Urinary bladder (tissue), 4 donors: ENCODE measurements around the gene PVALB. TPM values are rescaled to one million over a fixed set of nuclear protein-coding genes. Genes with fewer than 3 reads are reported as not detected.

ENCODE experiments used
- DNase-seq: peaks from one replicate; pipeline ENCODE4 v3.0.0-alpha.2; 2015; ENCODE audit errors: extremely low spot score
- H3K27ac ChIP-seq: one replicate; pipeline ENCODE4 v1.5.1; 2013; ENCODE audit warnings: low read depth, mild to moderate bottlenecking, moderate library complexity
- H3K36me3 ChIP-seq: one replicate; pipeline ENCODE4 v1.6.1; 2013; ENCODE audit warnings: mild to moderate bottlenecking, moderate library complexity; ENCODE audit not compliant: insufficient read depth
- H3K4me1 ChIP-seq: one replicate; pipeline ENCODE4 v1.6.1; 2013; ENCODE audit warnings: mild to moderate bottlenecking, moderate library complexity; ENCODE audit not compliant: insufficient read depth
- H3K4me3 ChIP-seq: one replicate; pipeline ENCODE4 v1.5.1; 2013; ENCODE audit warnings: low read depth, low read length
- WGBS: extraction: QIAGEN DNeasy Blood & Tissue Kit; methylation state at CpG from one replicate; pipeline ENCODE4 v1.1.7; 2013; 5-methylcytosine and 5-hydroxymethylcytosine counted together
- polyA plus RNA-seq: library from polyadenylated mRNA; stranded (reverse); fragments of 200-250 nt; gene quantifications from one replicate; pipeline ENCODE4 v1.2.3, GENCODE V29; 2013
- total RNA-seq: library from RNA; depleted of rRNA; stranded (reverse); fragments of >200 nt; gene quantifications from one replicate; pipeline ENCODE4 v1.2.3, GENCODE V29; 2014
- donor health status: healthy with polysubstance abuse.
- donor health status: healthy.

PVALB gene
- total and polyA plus RNA-seq, 2 donors, result 2.2 to 2.7 TPM

DNA sequence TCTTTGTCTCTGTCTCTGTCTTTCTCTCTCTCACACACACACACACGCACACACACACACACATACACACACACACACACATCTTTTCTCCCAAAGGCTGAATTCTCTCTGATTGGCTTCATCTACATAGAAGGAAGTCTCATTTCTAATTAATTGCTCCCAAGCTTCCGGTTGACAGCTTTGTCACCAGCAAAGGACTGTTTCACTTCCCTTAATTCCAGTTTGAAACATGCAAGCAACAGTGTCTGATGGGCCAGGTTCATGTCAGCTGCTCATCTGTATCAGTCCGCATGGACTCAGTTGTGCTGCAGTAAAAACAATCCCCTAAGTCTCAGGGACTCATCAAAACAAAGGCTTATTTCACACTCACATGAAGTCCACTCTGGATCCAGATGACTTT, 16.2 kb upstream of the PVALB start:
- H3K4me3 ChIP-seq, result no peak overlapping the region
- H3K27ac ChIP-seq, result no peak overlapping the region
- no peak for DNase-seq
- H3K4me1 ChIP-seq, result no peaks in the 10 kb centered on the region
- H3K36me3 ChIP-seq, result no peaks in the 10 kb centered on the region
- WGBS, result 83% methylated on average over 3 of the region's 3 CpGs

DNA sequence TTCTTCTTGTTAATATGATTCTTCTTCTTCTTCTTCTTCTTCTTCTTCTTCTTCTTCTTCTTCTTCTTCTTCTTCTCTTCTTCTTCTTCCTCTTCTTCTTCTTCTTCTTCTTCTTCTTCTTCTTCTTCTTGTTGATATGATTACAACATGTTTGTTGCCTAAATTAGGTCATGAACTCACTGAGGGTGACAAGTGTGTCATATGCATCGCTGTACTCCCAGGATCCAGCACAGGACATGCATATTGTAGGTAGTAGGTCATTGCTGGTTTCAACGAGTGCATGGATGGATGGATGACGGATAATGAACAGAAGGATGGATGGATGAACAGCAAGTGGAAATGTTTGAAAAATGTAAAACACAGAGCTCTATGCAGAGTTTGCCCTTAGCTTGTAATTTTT, 14.9 kb upstream of the PVALB start:
- 89% methylated on average over 3 of the region's 3 CpGs for WGBS
- DNase-seq, result no peak
- H3K4me3 ChIP-seq, result no peak overlapping the region
- no peaks in the 10 kb centered on the region for H3K4me1 ChIP-seq
- H3K27ac ChIP-seq, result no peak overlapping the region
- H3K36me3 ChIP-seq, result no peaks in the 10 kb centered on the region

DNA sequence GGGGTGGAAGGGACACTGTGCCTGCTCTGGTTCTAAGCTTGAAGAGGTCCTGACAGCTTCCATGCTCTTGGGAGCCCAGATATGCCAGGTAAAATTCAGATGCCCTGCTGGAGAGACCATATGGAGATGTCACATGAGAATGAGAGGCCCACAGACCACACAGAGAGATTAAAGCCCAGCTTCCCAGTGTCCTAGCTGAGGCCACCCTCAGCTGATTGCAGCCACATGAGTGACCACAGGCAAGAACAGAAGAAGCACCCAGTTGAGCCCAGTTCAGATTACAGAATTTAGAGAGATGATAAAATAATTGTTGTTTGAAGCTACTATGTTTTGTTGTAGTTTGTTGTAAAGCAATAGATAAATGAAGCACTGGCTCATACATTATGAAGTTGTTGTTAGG, 14.4 kb upstream of the PVALB start:
- Histone ChIP-seq H3K36me3 (no peaks in the 10 kb centered on the region), H3K4me3 (no peak overlapping the region), H3K4me1 (no peaks in the 10 kb centered on the region), H3K27ac (no peak overlapping the region)
- DNase-seq, result no peak

- Histone ChIP-seq H3K4me1 (no peaks in the 10 kb centered on the region), H3K4me3 (no peak overlapping the region), H3K36me3 (no peaks in the 10 kb centered on the region), H3K27ac (no peak overlapping the region)
- WGBS, result 81% methylated on average over 2 of the region's 2 CpGs
- DNase-seq, result no peak
Measured at GRCh38 chr22:36830601-36831000, 13.8 kb upstream of the PVALB start.

DNA sequence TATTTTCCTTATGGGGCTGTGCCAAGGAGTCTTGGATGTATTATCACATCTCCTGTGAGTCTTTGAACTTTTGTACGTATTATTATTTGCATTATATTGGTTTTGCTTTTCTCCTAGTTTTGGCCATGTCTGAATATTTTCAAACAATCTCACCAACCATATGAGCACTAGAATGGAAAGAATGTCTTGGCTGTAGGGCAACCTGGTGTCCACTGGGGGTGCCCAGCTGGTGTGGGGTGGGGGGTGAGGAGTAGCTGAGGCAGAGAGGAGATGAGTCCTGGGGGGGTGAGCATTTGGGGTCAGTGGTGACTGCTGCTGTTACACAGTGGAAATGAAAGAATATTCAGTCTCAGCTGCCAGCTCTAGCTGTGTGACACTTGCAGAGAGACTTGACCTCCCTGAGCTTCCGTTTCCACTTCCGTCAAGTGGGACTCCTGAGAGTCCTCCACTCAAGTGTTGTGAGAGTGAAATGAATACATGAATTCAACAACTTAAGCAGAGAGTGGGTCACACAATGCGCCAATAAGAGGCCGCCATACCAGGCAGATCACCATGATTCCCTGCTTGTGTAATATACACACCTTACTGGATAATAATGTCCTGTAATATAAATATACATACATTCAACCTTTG, 12.7 kb upstream of the PVALB start:
- Histone ChIP-seq H3K36me3 (no peaks in the 10 kb centered on the region), H3K27ac (no peak overlapping the region), H3K4me3 (no peak overlapping the region), H3K4me1 (no peaks in the 10 kb centered on the region)
- WGBS, result 84% methylated on average over 5 of the region's 5 CpGs
- DNase-seq, result no peak

- Histone ChIP-seq H3K27ac (no peak overlapping the region), H3K36me3 (no peaks in the 10 kb centered on the region), H3K4me3 (no peak overlapping the region), H3K4me1 (no peaks in the 10 kb centered on the region)
- 62% methylated on average over 3 of the region's 3 CpGs for WGBS
- DNase-seq, result no peak
Measured at GRCh38 chr22:36828815-36829214, 12.0 kb upstream of the PVALB start.

DNA sequence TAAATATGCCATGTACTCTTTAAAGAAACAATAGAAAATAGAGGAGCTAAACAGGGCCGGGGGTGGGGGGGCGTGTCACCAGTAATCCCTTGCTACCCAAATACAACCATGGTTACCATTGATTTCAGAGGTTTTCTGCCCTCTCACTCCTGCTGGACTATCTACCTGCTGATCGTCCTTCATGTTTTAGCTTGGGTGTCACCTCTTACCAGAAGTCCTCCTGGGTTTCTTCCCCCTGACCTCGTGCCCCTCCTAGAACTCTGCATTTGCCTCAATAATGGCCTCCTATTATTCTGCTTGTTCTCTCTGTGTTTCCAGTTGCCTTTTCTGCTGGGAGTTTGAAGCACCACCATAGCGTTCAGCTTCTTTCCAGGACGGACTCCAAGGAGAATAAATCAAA, 9.4 kb upstream of the PVALB start:
- H3K36me3 ChIP-seq, result no peaks in the 10 kb centered on the region
- 50% methylated on average over 6 of the region's 6 CpGs for WGBS
- no peak overlapping the region for H3K4me3 ChIP-seq
- DNase-seq, result no peak
- no peaks in the 10 kb centered on the region for H3K4me1 ChIP-seq
- H3K27ac ChIP-seq, result no peak overlapping the region

- 94% methylated on average over 2 of the region's 2 CpGs for WGBS
- no peak overlapping the region for H3K4me3 ChIP-seq
- H3K27ac ChIP-seq, result no peak overlapping the region
- no peak for DNase-seq
- H3K36me3 ChIP-seq, result no peaks in the 10 kb centered on the region
- no peaks in the 10 kb centered on the region for H3K4me1 ChIP-seq
Measured at GRCh38 chr22:36824655-36825054, 7.8 kb upstream of the PVALB start.

GRCh38 chr22:36823186-36823839, 6.5 kb upstream of the PVALB start:
- 55% methylated on average over 17 of the region's 17 CpGs for WGBS
- H3K36me3 ChIP-seq, result no peaks in the 10 kb centered on the region
- H3K27ac ChIP-seq, result no peak overlapping the region
- H3K4me1 ChIP-seq, result no peaks in the 10 kb centered on the region
- DNase-seq, result no peak
- no peak overlapping the region for H3K4me3 ChIP-seq

- H3K27ac ChIP-seq, result no peak overlapping the region
- H3K4me3 ChIP-seq, result no peak overlapping the region
- no peaks in the 10 kb centered on the region for H3K36me3 ChIP-seq
- DNase-seq, result no peak
- H3K4me1 ChIP-seq, result no peaks in the 10 kb centered on the region
- 70% methylated on average over 6 of the region's 6 CpGs for WGBS
Measured at GRCh38 chr22:36822581-36822980, 5.7 kb upstream of the PVALB start.

- no peaks in the 10 kb centered on the region for H3K36me3 ChIP-seq
- no peak overlapping the region for H3K4me3 ChIP-seq
- no peak for DNase-seq
- H3K27ac ChIP-seq, result no peak overlapping the region
- H3K4me1 ChIP-seq, result no peaks in the 10 kb centered on the region
- 24% methylated on average over 9 of the region's 9 CpGs for WGBS
Measured at GRCh38 chr22:36819112-36819511, 2.3 kb upstream of the PVALB start.

DNA sequence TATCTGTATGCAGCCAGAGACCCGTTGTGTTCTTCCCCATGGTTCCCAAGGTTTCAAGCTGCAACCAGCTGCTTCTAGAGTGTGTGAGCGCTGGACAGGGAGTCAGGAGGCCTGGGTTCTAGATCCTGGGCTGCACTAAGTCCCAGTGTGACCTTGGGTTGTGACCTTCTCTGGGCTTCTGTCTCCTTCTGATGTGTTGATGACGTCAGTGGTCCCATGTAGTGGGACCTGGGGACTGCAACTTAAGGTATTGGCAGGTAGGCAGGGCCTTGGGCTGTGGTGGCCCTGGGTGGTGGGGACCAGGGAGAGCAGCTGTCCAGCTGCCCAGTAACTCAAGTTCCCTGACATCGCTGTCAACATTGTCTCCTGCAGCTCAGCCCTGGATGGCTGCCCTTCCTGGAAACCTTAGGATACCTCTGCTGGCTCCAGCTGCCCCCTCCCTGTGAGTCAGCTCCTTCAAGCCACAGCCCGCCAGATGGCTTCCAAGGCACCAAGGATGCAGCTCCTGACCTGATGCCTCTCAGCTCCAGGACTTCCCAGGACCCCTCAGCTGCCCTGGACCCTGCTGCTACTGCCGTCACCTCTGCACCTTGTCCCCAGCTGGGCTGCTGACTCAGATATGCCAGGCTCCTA, 1.3 kb upstream of the PVALB start:
- no peaks in the 10 kb centered on the region for H3K36me3 ChIP-seq
- H3K27ac ChIP-seq, result no peak overlapping the region
- no peak for DNase-seq
- H3K4me1 ChIP-seq, result no peaks in the 10 kb centered on the region
- WGBS, result 81% methylated on average over 6 of the region's 6 CpGs
- H3K4me3 ChIP-seq, result no peak overlapping the region

DNA sequence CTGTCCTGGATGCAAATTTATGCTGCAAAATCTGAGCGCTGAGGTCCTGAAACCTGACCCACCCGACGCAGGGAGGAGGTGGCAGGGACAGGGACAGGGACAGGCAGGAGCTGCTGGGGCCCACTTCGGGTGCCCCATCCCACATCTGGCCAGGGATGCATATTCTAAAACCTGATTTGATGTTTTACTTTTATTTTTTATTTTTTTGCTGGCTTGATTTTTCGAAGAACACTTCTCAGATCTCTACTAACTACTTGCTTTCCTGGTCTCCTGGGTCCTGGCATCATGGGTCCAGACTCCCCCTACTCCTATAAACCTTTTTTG, 652 bp upstream of the PVALB start:
- no peak overlapping the region for H3K4me3 ChIP-seq
- H3K4me1 ChIP-seq, result no peaks in the 10 kb centered on the region
- 36% methylated on average over 5 of the region's 5 CpGs for WGBS
- H3K36me3 ChIP-seq, result no peaks in the 10 kb centered on the region
- H3K27ac ChIP-seq, result no peak overlapping the region
- DNase-seq, result no peak

DNA sequence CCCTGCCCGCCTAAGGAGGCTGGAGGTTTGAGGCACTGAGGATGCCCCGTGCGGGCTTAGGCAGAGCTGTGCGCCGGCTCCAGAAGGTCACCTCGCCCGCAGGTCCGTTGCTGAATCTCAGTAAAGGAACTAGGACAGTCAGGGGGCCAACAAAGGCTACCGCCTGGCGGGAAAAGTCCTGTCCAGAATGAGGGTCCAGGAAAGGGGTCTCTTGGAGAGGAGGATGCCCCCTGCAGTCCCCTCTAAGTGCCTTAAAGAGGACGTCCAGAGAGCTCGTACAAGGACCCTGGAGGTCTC, 548 bp downstream of the PVALB start:
- Histone ChIP-seq H3K4me3 (no peak overlapping the region), H3K36me3 (no peaks in the 10 kb centered on the region), H3K4me1 (no peaks in the 10 kb centered on the region), H3K27ac (no peak overlapping the region)
- DNase-seq, result no peak
- WGBS, result 8% methylated on average over 12 of the region's 12 CpGs
